Measurements from ENCODE around the gene DDX11. TPM values are rescaled to one million over a fixed set of nuclear protein-coding genes. Genes with fewer than 3 reads are reported as not detected.
"Not testable (repeated sequence)": the region's sequence is repeated elsewhere in the genome, so short reads cannot be mapped to it uniquely, and the experiment has no call there.

DDX11 gene
- total RNA-seq, 3 donors from 2014 or later: 16.8 to 26.5 (median 18.2) TPM

DNA sequence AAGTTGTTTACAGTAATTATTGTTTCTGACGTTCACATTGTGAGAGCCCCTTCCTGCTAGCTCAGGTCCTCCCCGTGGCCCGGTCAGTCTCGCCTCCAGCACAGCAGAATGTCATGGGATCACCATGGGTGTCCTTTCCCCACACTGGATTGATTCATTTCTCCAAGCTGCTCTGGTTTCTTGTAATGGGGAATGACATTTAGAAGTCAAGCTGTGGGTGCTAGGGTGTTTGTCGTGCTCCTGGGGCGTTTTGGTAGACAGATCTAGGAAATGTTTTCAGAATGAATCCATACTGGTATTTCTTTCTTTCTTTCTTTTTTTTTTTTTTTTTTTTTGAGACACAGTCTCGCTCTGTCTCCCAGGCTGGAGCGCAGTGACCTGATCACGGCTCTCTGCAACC lies 25.1 kb downstream of the DDX11 start:
- H3K4me1 ChIP-seq; DNase-seq (ENCODE audit: low spot score in 2 of 2); H3K27me3 ChIP-seq; H3K4me3 ChIP-seq; H3K27ac ChIP-seq; intact Hi-C loops (cut with DNase I; ENCODE audit: low total_unique reads); H3K9me3 ChIP-seq; H3K36me3 ChIP-seq: not testable (repeated sequence)

DNA sequence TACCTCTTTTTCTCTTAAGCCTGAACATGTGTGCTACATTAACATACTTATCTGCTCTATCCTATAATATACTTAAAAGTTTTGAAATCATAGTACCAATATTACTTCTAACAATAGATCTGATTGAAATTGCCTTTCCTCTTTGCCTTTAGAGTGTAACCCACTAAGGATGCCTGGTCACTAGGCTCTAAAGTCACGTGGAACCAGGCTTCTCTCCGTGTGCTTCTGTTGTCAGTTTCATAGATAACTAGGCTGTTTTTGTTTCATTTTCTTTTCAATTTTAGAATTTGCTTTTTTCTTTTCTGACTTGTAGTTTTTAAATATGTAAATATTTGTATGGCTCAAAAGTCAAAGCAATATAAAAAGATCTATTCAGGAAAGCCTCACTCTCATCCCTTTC lies 25.8 kb downstream of the DDX11 start:
- H3K27ac ChIP-seq; intact Hi-C loops (cut with DNase I; ENCODE audit: low total_unique reads); DNase-seq (ENCODE audit: low spot score in 2 of 2); H3K36me3 ChIP-seq; H3K9me3 ChIP-seq; H3K4me3 ChIP-seq; H3K4me1 ChIP-seq; H3K27me3 ChIP-seq: not testable (repeated sequence)

DNA sequence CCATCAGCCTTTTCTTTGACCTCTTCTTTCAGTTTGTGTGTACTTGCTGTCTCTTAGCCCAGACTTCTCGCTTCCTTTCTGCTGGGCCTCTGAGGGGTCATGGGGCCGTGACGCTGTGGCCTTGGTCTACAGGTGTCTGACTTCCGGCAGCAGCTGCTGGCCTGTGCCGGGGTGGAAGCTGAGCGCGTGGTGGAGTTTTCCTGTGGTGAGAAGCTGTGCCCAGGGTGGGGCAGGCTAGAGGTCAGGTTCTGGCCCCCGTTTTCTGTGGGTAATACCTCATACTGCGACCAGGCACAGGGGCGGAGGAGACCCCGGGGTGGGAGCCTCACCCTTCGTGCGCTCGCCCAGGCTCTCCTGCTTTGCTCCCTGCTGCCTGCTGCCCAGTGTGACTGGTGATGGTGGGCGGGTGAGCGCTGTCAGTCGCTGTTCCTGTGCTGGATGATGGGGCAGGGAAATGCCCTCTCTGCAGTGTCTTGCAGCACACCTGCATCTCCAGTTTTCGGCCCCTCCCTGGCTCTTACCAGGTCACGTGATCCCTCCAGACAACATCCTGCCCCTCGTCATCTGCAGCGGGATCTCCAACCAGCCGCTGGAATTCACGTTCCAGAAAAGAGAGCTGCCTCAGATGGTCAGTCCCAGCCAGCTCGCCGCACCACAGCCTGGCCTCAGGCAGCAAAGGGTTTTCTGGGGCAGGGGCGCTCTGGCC lies 27.0 kb downstream of the DDX11 start:
- H3K4me3 ChIP-seq; H3K4me1 ChIP-seq; H3K27ac ChIP-seq; intact Hi-C loops (cut with DNase I; ENCODE audit: low total_unique reads); H3K36me3 ChIP-seq; H3K27me3 ChIP-seq; H3K9me3 ChIP-seq; DNase-seq (ENCODE audit: low spot score in 2 of 2): not testable (repeated sequence)

DNA sequence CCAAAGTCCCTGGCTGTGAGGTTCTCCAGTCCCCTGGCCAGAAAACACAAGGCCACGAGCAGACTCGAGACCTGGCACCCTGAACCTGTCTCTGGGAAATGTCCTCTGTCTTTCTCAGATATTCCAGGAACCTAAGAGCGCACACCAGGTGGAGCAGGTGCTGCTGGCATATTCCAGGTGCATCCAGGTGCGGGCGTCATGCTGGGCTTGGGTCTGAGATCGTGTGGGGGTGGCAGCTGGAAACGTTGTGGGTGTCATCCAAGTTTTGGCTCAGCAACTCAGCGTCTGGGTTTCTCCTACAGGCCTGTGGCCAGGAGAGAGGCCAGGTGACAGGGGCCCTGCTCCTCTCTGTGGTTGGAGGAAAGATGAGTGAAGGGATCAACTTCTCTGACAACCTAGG lies 28.5 kb downstream of the DDX11 start:
- H3K4me1 ChIP-seq; H3K36me3 ChIP-seq; intact Hi-C loops (cut with DNase I; ENCODE audit: low total_unique reads); H3K9me3 ChIP-seq; H3K27ac ChIP-seq; H3K4me3 ChIP-seq; H3K27me3 ChIP-seq; DNase-seq (ENCODE audit: low spot score in 2 of 2): not testable (repeated sequence)

DNA sequence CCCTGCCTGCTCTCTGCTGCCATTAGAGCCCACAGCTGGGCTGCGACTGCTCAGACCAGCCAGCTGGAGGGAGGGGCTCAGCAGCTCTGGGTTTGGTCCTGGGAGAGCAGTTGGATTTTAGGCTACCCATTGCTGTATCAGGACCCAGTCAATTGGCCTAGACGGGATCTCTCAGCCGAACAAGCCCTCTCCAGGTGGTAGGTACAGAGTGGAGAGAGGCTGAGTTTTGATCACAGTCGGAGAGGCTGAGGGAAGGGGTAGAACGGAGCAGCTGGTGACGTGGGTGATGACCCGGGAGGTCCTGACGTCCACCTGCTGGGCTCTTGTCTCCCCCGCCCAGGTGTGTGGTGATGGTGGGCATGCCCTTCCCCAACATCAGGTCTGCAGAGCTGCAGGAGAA lies 28.9 kb downstream of the DDX11 start:
- DNase-seq (ENCODE audit: low spot score in 2 of 2); intact Hi-C loops (cut with DNase I; ENCODE audit: low total_unique reads); H3K27me3 ChIP-seq; H3K9me3 ChIP-seq; H3K4me1 ChIP-seq; H3K27ac ChIP-seq; H3K36me3 ChIP-seq; H3K4me3 ChIP-seq: not testable (repeated sequence)

DNA sequence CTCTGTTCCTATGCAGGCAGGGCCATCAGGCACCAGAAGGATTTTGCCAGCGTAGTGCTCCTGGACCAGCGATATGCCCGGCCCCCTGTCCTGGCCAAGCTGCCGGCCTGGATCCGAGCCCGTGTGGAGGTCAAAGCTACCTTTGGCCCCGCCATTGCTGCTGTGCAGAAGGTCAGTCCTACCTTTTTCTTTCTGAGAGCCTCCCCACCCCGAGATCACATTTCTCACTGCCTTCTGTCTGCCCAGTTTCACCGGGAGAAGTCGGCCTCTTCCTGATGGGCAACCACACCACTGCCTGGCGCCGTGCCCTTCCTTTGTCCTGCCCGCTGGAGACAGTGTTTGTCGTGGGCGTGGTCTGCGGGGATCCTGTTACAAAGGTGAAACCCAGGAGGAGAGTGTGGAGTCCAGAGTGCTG lies 29.9 kb downstream of the DDX11 start:
- H3K9me3 ChIP-seq; H3K27me3 ChIP-seq; intact Hi-C loops (cut with DNase I; ENCODE audit: low total_unique reads); H3K36me3 ChIP-seq; H3K4me1 ChIP-seq: not testable (repeated sequence)
- DNase-seq (ENCODE audit: low spot score in 2 of 2): peak; percentile 82 to 93
- H3K27ac ChIP-seq: peak overlapping the region; percentile 42 to 75
- H3K4me3 ChIP-seq: peak overlapping the region in 2 of 3 donors; percentile 20 to 33

DNA sequence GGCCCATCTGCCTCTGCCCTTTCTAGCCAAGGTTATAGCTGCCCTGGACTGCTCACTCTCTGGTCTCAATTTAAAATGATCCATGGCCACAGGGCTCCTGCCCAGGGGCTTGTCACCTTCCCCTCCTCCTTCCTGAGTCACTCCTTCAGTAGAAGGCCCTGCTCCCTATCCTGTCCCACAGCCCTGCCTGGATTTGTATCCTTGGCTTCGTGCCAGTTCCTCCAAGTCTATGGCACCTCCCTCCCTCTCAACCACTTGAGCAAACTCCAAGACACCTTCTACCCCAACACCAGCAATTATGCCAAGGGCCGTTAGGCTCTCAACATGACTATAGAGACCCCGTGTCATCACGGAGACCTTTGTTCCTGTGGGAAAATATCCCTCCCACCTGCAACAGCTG lies 30.6 kb downstream of the DDX11 start:
- DNase-seq (ENCODE audit: low spot score in 2 of 2); H3K4me1 ChIP-seq: not testable (repeated sequence)

DNA sequence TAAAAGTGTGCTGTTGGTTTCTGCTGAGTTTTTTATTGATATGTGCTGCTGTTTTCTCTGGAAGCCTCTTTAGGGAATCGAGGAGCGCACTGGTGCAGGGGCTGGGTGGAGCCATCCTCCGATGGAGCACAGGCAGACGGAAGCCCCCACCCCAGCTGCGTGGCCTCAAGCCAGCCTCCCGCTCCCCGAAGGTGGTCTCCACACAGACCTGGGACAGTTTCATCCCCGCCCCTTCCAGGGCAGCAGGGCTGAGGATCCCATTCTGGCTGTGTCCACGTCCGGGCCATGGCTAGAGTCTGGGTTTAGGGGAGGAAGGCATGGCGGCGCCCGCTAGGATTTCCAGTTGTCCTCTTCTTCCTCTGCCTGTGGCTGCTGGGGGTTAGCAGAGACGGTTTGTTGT lies 31.1 kb downstream of the DDX11 start:
- intact Hi-C loops (cut with DNase I; ENCODE audit: low total_unique reads); H3K4me1 ChIP-seq; H3K27me3 ChIP-seq; H3K9me3 ChIP-seq; H3K36me3 ChIP-seq; H3K27ac ChIP-seq; DNase-seq (ENCODE audit: low spot score in 2 of 2); H3K4me3 ChIP-seq: not testable (repeated sequence)

More for the DNA sequence above, 30.6 kb downstream of the DDX11 start:
- H3K36me3 ChIP-seq; H3K27me3 ChIP-seq; intact Hi-C loops (cut with DNase I; ENCODE audit: low total_unique reads); H3K9me3 ChIP-seq; H3K4me3 ChIP-seq: not testable (repeated sequence)
- H3K27ac ChIP-seq: peak overlapping the region; percentile 42 to 75

DNA sequence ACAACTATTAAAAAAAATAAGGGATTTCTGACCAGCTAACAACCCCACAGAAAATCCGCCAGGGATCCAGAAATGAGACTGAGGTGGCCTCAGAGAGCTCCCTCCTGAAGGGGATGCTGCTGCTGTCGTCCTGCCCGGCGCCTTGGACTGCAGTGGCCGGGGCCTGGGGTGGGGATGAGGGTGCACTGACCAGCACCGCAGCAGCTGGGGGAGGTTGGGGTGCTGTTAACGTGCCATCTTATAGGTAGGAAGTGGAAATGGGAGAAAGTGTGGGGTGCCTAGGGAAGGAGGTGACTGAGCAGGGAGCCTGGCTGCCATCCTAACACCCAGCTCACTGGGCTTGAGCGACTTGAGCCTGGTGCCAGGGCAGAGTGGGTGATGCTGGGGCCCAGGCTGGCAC lies 32.0 kb downstream of the DDX11 start:
- intact Hi-C loops (cut with DNase I; ENCODE audit: low total_unique reads): no loop called here
- no peak for DNase-seq (ENCODE audit: low spot score in 2 of 2)
- H3K9me3 ChIP-seq: no peaks in the 10 kb centered on the region
- H3K27me3 ChIP-seq: no peaks in the 10 kb centered on the region
- no peak overlapping the region for H3K27ac ChIP-seq
- no peak overlapping the region for H3K4me3 ChIP-seq
- no peaks in the 10 kb centered on the region for H3K4me1 ChIP-seq
- no peaks in the 10 kb centered on the region for H3K36me3 ChIP-seq
- TF ChIP-seq POLR2A (IDR thresholded peaks at IDR 0.05) (no peak), POLR2AphosphoS5 (IDR thresholded peaks at IDR 0.05) (no peak)
- TF ChIP-seq, protein P1, sequence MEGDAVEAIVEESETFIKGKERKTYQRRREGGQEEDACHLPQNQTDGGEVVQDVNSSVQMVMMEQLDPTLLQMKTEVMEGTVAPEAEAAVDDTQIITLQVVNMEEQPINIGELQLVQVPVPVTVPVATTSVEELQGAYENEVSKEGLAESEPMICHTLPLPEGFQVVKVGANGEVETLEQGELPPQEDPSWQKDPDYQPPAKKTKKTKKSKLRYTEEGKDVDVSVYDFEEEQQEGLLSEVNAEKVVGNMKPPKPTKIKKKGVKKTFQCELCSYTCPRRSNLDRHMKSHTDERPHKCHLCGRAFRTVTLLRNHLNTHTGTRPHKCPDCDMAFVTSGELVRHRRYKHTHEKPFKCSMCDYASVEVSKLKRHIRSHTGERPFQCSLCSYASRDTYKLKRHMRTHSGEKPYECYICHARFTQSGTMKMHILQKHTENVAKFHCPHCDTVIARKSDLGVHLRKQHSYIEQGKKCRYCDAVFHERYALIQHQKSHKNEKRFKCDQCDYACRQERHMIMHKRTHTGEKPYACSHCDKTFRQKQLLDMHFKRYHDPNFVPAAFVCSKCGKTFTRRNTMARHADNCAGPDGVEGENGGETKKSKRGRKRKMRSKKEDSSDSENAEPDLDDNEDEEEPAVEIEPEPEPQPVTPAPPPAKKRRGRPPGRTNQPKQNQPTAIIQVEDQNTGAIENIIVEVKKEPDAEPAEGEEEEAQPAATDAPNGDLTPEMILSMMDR (IDR thresholded peaks at IDR 0.05): no peak
